SK-N-MC (cell line): ENCODE data around the gene DNAJB11.

Experiments
- EZH2 ChIP-seq: fragments of 200-600 bp; sonication (generic); IDR thresholded peaks from one replicate; pipeline ENCODE4 v1.6.1; 2017; ENCODE audit warnings: antibody characterized with exemption
- FOXP2 ChIP-seq: optimal IDR thresholded peaks from 2 replicates; pipeline ENCODE3; 2011; ENCODE audit warnings: mild to moderate bottlenecking, moderate library complexity; ENCODE audit not compliant: insufficient read depth; ENCODE audit errors: extremely low read length, control extremely low read depth
- POLR2AphosphoS5 ChIP-seq: IDR thresholded peaks from 2 replicates; pipeline ENCODE4 v1.6.1; 2012; ENCODE audit warnings: mild to moderate bottlenecking, low read depth, low read length, borderline replicate concordance

DNA sequence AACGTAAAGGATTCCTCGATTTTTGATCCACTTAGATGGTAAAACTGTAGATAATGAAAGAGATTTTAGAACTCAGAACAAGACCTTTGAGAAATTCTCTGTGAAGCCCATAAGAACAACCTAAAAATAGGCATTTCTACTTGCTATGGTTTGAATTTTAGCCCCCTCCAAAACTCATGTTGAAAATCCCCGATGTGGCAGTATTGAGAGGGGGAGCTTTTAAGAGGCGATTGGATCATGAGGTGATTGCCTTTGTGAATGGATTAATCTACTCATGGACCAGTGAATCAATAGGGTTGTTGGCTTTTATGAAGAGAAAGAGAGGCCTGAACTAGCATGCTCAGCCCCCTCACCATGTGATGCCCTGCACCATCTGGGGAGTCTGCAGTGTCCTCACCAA lies 22.2 kb downstream of the DNAJB11 start:
- TF ChIP-seq EZH2, result no peak
- no peak for TF ChIP-seq POLR2AphosphoS5
- no peak for TF ChIP-seq FOXP2
